K562 (cell line): ENCODE measurements around the gene GMDS. TPM values are rescaled to one million over a fixed set of nuclear protein-coding genes. Genes with fewer than 3 reads are reported as not detected.

ENCODE experiments used
- ATAC-seq: fragments of 200-7000 bp; cut with Tn5 transposase; 3 replicates; pipeline ENCODE4 v1.9.1; 2020; ENCODE audit warnings: moderate library complexity
- BruUV-seq: library from RNA; stranded (reverse); fragments of 400-500 nt; replicated peaks from 2 replicates; lab custom pipeline; 2021; lab: Mats Ljungman, UMichigan
- CTCF ChIA-PET: fragments of 300-600 bp; formaldehyde crosslinking; extraction: SDS; loops from one replicate; lab custom pipeline; 2021; ENCODE audit warnings: low intra/inter-chr PET ratio; lab: Yijun Ruan, JAX
- POLR2A ChIA-PET: fragments of 300-600, 350-650 bp; sonication (Branson Sonifier 250); formaldehyde crosslinking; extraction: SDS; loops from one replicate; lab custom pipeline; 2021; ENCODE audit warnings: antibody characterized with exemption, inconsistent platforms; lab: Yijun Ruan, JAX
- DNase-seq, 4 experiments: peaks; one replicate each; pipeline versions ENCODE4 v3.0.0 to v3.0.0-alpha.2; 2011 to 2018; ENCODE audit warnings: low spot score in 3 of 4, mixed read lengths in 3 of 4; ENCODE audit errors: extremely low read depth in 1 of 4
- FAIRE-seq: peaks from 2 replicates; lab custom pipeline; 2011; peaks lifted over from hg19 to GRCh38; lab: Jason Lieb, UNC
- H2AFZ ChIP-seq: 2 replicates; pipeline ENCODE4 v1.6.0; 2011; ENCODE audit warnings: low read depth, low read length, control low read depth, inconsistent platforms
- H3K27ac ChIP-seq: fragments of 200-600 bp; 3 replicates; pipeline ENCODE4 v1.8.0; 2011; ENCODE audit warnings: low read depth, mild to moderate bottlenecking, control low read depth, inconsistent platforms, low read length, moderate library complexity, mixed read lengths; ENCODE audit errors: extremely low read depth
- H3K27me3 ChIP-seq, 2 experiments: fragments of 300-600 bp in 1 of 2; 2 replicates in 1 of 2; 3 replicates in 1 of 2; pipeline versions ENCODE4 v1.6.0 to v1.8.0; 2011; ENCODE audit warnings: inconsistent platforms in 2 of 2, low read length in 2 of 2, mild to moderate bottlenecking in 1 of 2, mixed read lengths in 1 of 2, moderate library complexity in 1 of 2; ENCODE audit not compliant: control insufficient read depth in 2 of 2, insufficient read depth in 2 of 2
- H3K36me3 ChIP-seq: fragments of 300-600 bp; 3 replicates; pipeline ENCODE4 v1.8.0; 2011; ENCODE audit warnings: mild to moderate bottlenecking, low read length, inconsistent platforms; ENCODE audit not compliant: control insufficient read depth, insufficient read depth
- H3K4me1 ChIP-seq, 2 experiments: fragments of 200-600 bp in 1 of 2; replicated peaks in 1 of 2; 2 replicates in 1 of 2; 3 replicates in 1 of 2; pipeline versions ENCODE4 v1.5.1 to v1.8.0; 2011; ENCODE audit warnings: inconsistent platforms in 2 of 2, low read length in 2 of 2, mild to moderate bottlenecking in 1 of 2, mixed read lengths in 1 of 2, moderate library complexity in 1 of 2; ENCODE audit not compliant: control insufficient read depth in 2 of 2, insufficient read depth in 2 of 2
- H3K4me2 ChIP-seq: 2 replicates; pipeline ENCODE4 v1.6.1; 2011; ENCODE audit warnings: low read length, control low read depth, inconsistent platforms, mixed read lengths; ENCODE audit not compliant: insufficient read depth
- H3K4me3 ChIP-seq: fragments of 200-600 bp; sonication (generic), shearing (Covaris generic); 2 replicates; pipeline ENCODE4 v1.5.1; 2016; ENCODE audit warnings: control low read depth, inconsistent platforms
- H3K79me2 ChIP-seq: fragments of 200-600 bp; 3 replicates; pipeline ENCODE4 v1.8.0; 2011; ENCODE audit warnings: low read length, inconsistent platforms; ENCODE audit not compliant: control insufficient read depth, insufficient read depth
- H3K9ac ChIP-seq, 2 experiments: 2 replicates each; pipeline versions ENCODE4 v1.6.0 to v1.6.1; 2011; ENCODE audit warnings: low read depth in 2 of 2, low read length in 2 of 2, control low read depth in 1 of 2, inconsistent platforms in 1 of 2, mild to moderate bottlenecking in 1 of 2, mixed read lengths in 1 of 2; ENCODE audit not compliant: insufficient read depth in 1 of 2
- H3K9me1 ChIP-seq: one replicate; pipeline ENCODE4 v1.6.0; 2011; ENCODE audit warnings: inconsistent platforms, mild to moderate bottlenecking, low read length, moderate library complexity; ENCODE audit not compliant: control insufficient read depth, insufficient read depth
- H3K9me3 ChIP-seq: replicated peaks from 2 replicates; pipeline ENCODE4 v1.5.1; 2011; ENCODE audit warnings: low read depth, low read length, inconsistent platforms; ENCODE audit not compliant: control insufficient read depth, insufficient read depth
- H4K20me1 ChIP-seq: replicated peaks from 2 replicates; pipeline ENCODE4 v1.6.1; 2011; ENCODE audit warnings: low read length, inconsistent platforms, mixed read lengths; ENCODE audit not compliant: control insufficient read depth, insufficient read depth
- CEBPG ChIP-seq, 3 experiments: fragments of 200-800 bp in 1 of 3; sonication (Bioruptor generic) in 1 of 3; sonication (generic) in 1 of 3; formaldehyde crosslinking in 1 of 3; IDR thresholded peaks in 2 of 3; conservative IDR thresholded peaks in 1 of 3; 2 replicates each; pipeline versions ENCODE4 v1.6.1 to v1.8.0; 2016 to 2022; ENCODE audit warnings: missing compliant biosample characterization in 2 of 3, missing genetic modification characterization in 2 of 3, mild to moderate bottlenecking in 1 of 3, missing genetic modification reagents in 1 of 3
- MEIS2 ChIP-seq: fragments of 450-650 bp; IDR thresholded peaks from 2 replicates; pipeline ENCODE4 v1.6.1; 2014; ENCODE audit warnings: mild to moderate bottlenecking; ENCODE audit not compliant: partially characterized antibody
- PBX2 ChIP-seq, 2 experiments: IDR thresholded peaks in 1 of 2; conservative IDR thresholded peaks in 1 of 2; 2 replicates each; pipeline ENCODE4 v1.6.1; 2016; ENCODE audit warnings: low read depth in 2 of 2, mild to moderate bottlenecking in 1 of 2, missing compliant biosample characterization in 1 of 2, missing genetic modification characterization in 1 of 2, moderate library complexity in 1 of 2
- POLR3G ChIP-seq: IDR thresholded peaks from 2 replicates; pipeline ENCODE4 v1.6.1; 2011; ENCODE audit not compliant: insufficient read length, insufficient replicate concordance; ENCODE audit errors: extremely low read depth
- RERE ChIP-seq: sonication (generic); formaldehyde crosslinking; IDR thresholded peaks from 2 replicates; pipeline ENCODE4 v1.8.0; 2023; ENCODE audit warnings: missing genetic modification reagents, mild to moderate bottlenecking, borderline replicate concordance
- VEZF1 ChIP-seq: fragments of 200-800 bp; sonication (Bioruptor generic); IDR thresholded peaks from 2 replicates; pipeline ENCODE4 v1.6.1; 2017; ENCODE audit warnings: missing genetic modification characterization, missing compliant biosample characterization
- ZNF280B ChIP-seq: fragments of 250-450 bp; sonication (Bioruptor Pico); IDR thresholded peaks from 2 replicates; pipeline ENCODE4 v1.5.1; 2021; ENCODE audit warnings: mild to moderate bottlenecking
- WGBS: fragments of 100-300 bp; shearing (Covaris generic); methylation state at CpG from one replicate; pipeline ENCODE4 v1.1.6; 2016; ENCODE audit warnings: low coverage, mixed read lengths; ENCODE audit not compliant: insufficient coverage; ENCODE audit errors: missing lambda C conversion rate; 5-methylcytosine and 5-hydroxymethylcytosine counted together
- in situ Hi-C: fragments of 300-500 bp; cut with MboI; formaldehyde crosslinking; loops from 4 replicates; pipeline ENCODE4 v1.15.0; 2018; ENCODE audit warnings: inconsistent platforms, mixed read lengths
- intact Hi-C: fragments of 100-400 bp; cut with micrococcal nuclease; formaldehyde crosslinking; loops from 2 replicates; pipeline ENCODE4 v1.14.2; 2022
- polyA plus RNA-seq, 8 experiments: library from polyadenylated mRNA; depleted of rRNA in 4 of 8; stranded (reverse) in 5 of 8; unstranded in 3 of 8; fragments of >200 nt; fragmentation: Nextera tagmentation in 2 of 8; fragmentation: Illumina TruSeq in 1 of 8; extraction: Ambion mirVana in 2 of 8; extraction: Trizol in 1 of 8; gene quantifications; 2 replicates each; pipeline versions ENCODE4 v1.2.1 to v1.2.3, GENCODE V29; 2011 to 2014; ENCODE audit warnings: inconsistent platforms in 1 of 8, missing spikeins in 1 of 8
- total RNA-seq, 7 experiments: library from RNA; depleted of rRNA in 6 of 7; stranded (reverse); fragments of >200 nt in 6 of 7; fragmentation: Illumina TruSeq in 2 of 7; extraction: Trizol in 2 of 7; gene quantifications; 2 replicates each; pipeline versions ENCODE4 v1.2.1 to v1.2.3, GENCODE V29; 2011 to 2021; ENCODE audit warnings: low replicate concordance in 1 of 7

The GMDS gene
- total and polyA plus RNA-seq, 9 of the 15 experiments (the other 6 are each of a cell fraction or from before 2014, with no cell fraction given), result 0.48 to 31.8 (median 13.4) TPM

GRCh38 chr6:1758076-1758679, 487.2 kb downstream of the GMDS start:
- in situ Hi-C loops (no loop called here), intact Hi-C loops (no loop called here)
- Histone ChIP-seq H3K79me2 (no peaks in the 10 kb centered on the region), H3K9me1 (no peaks in the 10 kb centered on the region), H3K36me3 (no peaks in the 10 kb centered on the region), H3K27me3 (peaks cover 20 to 26% of the 10 kb centered on the region in 2 experiments; a peak in 3 of 5 replicates), H3K9ac (no peak overlapping the region), H4K20me1 (no peaks in the 10 kb centered on the region), H3K27ac (no peak overlapping the region), H2AFZ (no peak overlapping the region), H3K4me2 (no peak overlapping the region), H3K4me3 (no peak overlapping the region), H3K9me3 (no peaks in the 10 kb centered on the region), H3K4me1 (no peaks in the 10 kb centered on the region)
- TF ChIP-seq ZNF280B (CRISPR knock-in tag), result no peak
- TF ChIP-seq RERE (CRISPR knock-in tag), result 0 out of 2 replicates have a peak, but pooled peaks have one; percentile 40
- peak; percentile 52; the same call in 1 of the 2 replicates for TF ChIP-seq VEZF1 (CRISPR knock-in tag)
- peak; percentile 70 for TF ChIP-seq MEIS2
- TF ChIP-seq POLR3G, result no peak
- TF ChIP-seq PBX2 (CRISPR knock-in tag; IDR thresholded peaks at IDR 0.05; ENCODE audit: low read depth), result no peak
- peak; percentile 91 for TF ChIP-seq PBX2 (tag; conservative IDR thresholded peaks at IDR 0.05; ENCODE audit: low read depth)
- no peak for TF ChIP-seq CEBPG (CRISPR knock-in tag; IDR thresholded peaks at IDR 0.05)
- peak; percentile 33 to 54; a peak in 2 of 4 replicates for TF ChIP-seq CEBPG (tag; conservative IDR thresholded peaks at IDR 0.05 in 1 of 2, IDR thresholded peaks at IDR 0.05 in 1 of 2)
- CTCF ChIA-PET, result no interaction called here
- ATAC-seq (no peak), DNase-seq (no peak), FAIRE-seq (no peak)
- POLR2A ChIA-PET, result interaction anchor here (0.6 to 0.7 kb wide), 2 partner anchors 48 to 863 kb away, joined by 3 read pairs; no protein-coding TSS in a partner anchor
- BruUV-seq, result no TSS peak
- 2% methylated on average over 8 of the region's 8 CpGs for WGBS
